ENCODE data around the gene PPM1H.
A peak's percentile ranks its signal among the peaks of the same experiment; 100 is the strongest.

PPM1H gene

GRCh38 chr12:62758216-62758615 lies 176.7 kb downstream of the PPM1H start:
- peak; percentile 69 for DNase-seq (ENCODE audit: low read depth)
- H3K4me3 ChIP-seq (ENCODE audit: control insufficient read depth, low read depth, low read length): no peak overlapping the region
- TF ChIP-seq CTCF (conservative IDR thresholded peaks at IDR 0.05; ENCODE audit: control insufficient read depth, insufficient read depth, low read depth, low read length): no peak

- no peak for DNase-seq (ENCODE audit: low read depth)
- no peak for TF ChIP-seq CTCF (conservative IDR thresholded peaks at IDR 0.05; ENCODE audit: control insufficient read depth, insufficient read depth, low read depth, low read length)
- H3K4me3 ChIP-seq (ENCODE audit: control insufficient read depth, low read depth, low read length): no peak overlapping the region
Measured at GRCh38 chr12:62757048-62757447, 177.9 kb downstream of the PPM1H start.

- no peak overlapping the region for H3K4me3 ChIP-seq (ENCODE audit: control insufficient read depth, low read depth, low read length)
- no peak for TF ChIP-seq CTCF (conservative IDR thresholded peaks at IDR 0.05; ENCODE audit: control insufficient read depth, insufficient read depth, low read depth, low read length)
- DNase-seq (ENCODE audit: low read depth): no peak
Measured at GRCh38 chr12:62754706-62755105, 180.2 kb downstream of the PPM1H start.

GRCh38 chr12:62751810-62752155 lies 183.2 kb downstream of the PPM1H start:
- no peak for DNase-seq (ENCODE audit: low read depth)
- TF ChIP-seq CTCF (conservative IDR thresholded peaks at IDR 0.05; ENCODE audit: control insufficient read depth, insufficient read depth, low read depth, low read length): no peak
- no peak overlapping the region for H3K4me3 ChIP-seq (ENCODE audit: control insufficient read depth, low read depth, low read length)

- no peak for DNase-seq (ENCODE audit: low read depth)
- no peak for TF ChIP-seq CTCF (conservative IDR thresholded peaks at IDR 0.05; ENCODE audit: control insufficient read depth, insufficient read depth, low read depth, low read length)
- no peak overlapping the region for H3K4me3 ChIP-seq (ENCODE audit: control insufficient read depth, low read depth, low read length)
Measured at GRCh38 chr12:62750941-62751809, 183.8 kb downstream of the PPM1H start.

- no peak overlapping the region for H3K4me3 ChIP-seq (ENCODE audit: control insufficient read depth, low read depth, low read length)
- DNase-seq (ENCODE audit: low read depth): no peak
- no peak for TF ChIP-seq CTCF (conservative IDR thresholded peaks at IDR 0.05; ENCODE audit: control insufficient read depth, insufficient read depth, low read depth, low read length)
Measured at GRCh38 chr12:62749586-62749985, 185.4 kb downstream of the PPM1H start.
